ENCODE data around the gene ALKBH5.

ALKBH5 gene

DNA sequence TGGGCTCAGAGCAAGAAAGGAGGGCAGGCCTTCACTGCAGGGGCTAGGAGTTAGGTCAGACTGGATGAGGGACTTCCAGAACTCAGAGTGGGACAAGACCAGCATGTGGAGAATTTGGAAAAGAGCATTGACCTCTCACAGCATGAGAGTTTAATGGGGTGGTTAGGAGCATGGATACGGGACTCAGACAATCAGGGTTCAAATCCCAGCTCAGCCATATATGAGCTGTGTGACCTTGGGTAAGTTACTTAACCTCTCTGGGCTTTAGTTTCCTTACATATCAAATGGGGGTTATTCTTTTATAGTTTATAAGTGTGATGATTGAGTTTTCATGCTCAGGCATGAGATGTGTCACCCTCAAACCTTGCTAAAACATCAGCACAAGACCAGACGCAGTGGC is 37.4 kb upstream of the ALKBH5 start:
- DNase-seq (ENCODE audit: low read depth) = no peak
- TF ChIP-seq, protein P1, sequence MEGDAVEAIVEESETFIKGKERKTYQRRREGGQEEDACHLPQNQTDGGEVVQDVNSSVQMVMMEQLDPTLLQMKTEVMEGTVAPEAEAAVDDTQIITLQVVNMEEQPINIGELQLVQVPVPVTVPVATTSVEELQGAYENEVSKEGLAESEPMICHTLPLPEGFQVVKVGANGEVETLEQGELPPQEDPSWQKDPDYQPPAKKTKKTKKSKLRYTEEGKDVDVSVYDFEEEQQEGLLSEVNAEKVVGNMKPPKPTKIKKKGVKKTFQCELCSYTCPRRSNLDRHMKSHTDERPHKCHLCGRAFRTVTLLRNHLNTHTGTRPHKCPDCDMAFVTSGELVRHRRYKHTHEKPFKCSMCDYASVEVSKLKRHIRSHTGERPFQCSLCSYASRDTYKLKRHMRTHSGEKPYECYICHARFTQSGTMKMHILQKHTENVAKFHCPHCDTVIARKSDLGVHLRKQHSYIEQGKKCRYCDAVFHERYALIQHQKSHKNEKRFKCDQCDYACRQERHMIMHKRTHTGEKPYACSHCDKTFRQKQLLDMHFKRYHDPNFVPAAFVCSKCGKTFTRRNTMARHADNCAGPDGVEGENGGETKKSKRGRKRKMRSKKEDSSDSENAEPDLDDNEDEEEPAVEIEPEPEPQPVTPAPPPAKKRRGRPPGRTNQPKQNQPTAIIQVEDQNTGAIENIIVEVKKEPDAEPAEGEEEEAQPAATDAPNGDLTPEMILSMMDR (conservative IDR thresholded peaks at IDR 0.05; ENCODE audit: low read length) = no peak
- no peak overlapping the region for H3K4me3 ChIP-seq (ENCODE audit: low read length)

DNA sequence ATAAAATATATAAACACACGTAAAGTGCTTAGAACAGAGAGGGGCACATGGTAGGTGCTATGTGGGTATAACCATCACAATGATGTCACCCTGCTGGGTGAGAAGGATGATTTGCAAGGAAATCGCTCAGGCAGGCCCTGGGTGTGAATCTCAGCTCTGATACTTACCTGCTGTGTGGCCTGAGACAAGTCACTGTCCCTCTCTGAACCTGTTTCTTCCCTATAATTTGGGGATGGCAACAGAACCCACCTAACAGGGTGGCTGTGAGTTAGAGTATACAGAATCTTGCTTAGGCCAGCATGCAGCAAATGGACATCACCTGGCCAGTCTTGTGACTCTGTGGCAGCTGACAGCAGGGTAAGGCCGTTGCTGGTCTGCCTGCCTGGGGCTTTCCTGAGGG is 36.6 kb upstream of the ALKBH5 start:
- H3K4me3 ChIP-seq (ENCODE audit: low read length) = no peak overlapping the region
- TF ChIP-seq, protein P1 (conservative IDR thresholded peaks at IDR 0.05; ENCODE audit: low read length) = no peak
- DNase-seq (ENCODE audit: low read depth) = no peak

DNA sequence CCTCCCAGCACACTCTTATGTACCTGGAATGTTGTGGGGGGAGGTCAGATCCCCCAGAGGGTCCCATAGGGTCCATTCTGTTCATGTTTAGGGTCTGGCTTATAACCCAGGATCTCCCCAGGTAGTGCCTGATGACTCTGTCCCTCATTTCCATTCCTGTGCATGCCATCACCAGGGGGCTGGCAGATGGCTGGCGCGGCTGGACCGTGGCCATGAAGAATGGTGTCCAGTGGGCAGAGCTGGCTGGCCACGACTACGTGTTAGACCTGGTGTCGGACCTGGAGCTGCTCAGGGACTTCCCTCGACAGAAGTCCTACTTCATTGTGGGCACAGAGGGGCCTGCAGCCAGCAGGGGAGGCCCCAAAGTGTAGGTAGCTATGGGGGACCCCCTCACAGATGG is 35.0 kb upstream of the ALKBH5 start:
- DNase-seq (ENCODE audit: low read depth) = no peak
- TF ChIP-seq, protein P1 (conservative IDR thresholded peaks at IDR 0.05; ENCODE audit: low read length) = no peak
- no peak overlapping the region for H3K4me3 ChIP-seq (ENCODE audit: low read length)

DNA sequence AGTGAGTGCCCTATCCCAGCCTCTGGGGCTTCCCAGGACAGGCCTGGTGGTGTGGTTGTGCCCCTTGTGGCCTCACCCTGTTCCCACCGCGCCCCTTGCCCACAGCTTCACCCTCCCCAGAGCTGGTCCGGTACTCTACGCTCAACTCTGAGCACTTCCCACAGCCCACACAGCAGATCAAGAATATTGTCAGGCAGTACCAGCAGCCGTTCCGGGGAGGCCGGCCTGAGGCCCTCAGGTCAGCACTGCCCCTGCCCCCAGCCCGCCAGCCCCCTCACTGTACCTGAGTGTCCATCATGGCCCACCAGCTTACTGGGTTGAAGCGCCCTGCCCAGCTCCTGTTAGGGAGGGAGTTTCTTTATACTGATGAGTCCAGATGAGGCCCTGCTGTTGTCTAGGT is 32.3 kb upstream of the ALKBH5 start:
- TF ChIP-seq, protein P1 (conservative IDR thresholded peaks at IDR 0.05; ENCODE audit: low read length) = no peak
- DNase-seq (ENCODE audit: low read depth) = no peak

GRCh38 chr17:18155179-18155578 is 28.4 kb upstream of the ALKBH5 start:
- no peak overlapping the region for H3K4me3 ChIP-seq (ENCODE audit: low read length)
- TF ChIP-seq, protein P1 (conservative IDR thresholded peaks at IDR 0.05; ENCODE audit: low read length) = no peak
- DNase-seq (ENCODE audit: low read depth) = no peak

More for the DNA sequence above, 32.3 kb upstream of the ALKBH5 start:
- H3K4me3 ChIP-seq (ENCODE audit: low read length) = no peak overlapping the region

DNA sequence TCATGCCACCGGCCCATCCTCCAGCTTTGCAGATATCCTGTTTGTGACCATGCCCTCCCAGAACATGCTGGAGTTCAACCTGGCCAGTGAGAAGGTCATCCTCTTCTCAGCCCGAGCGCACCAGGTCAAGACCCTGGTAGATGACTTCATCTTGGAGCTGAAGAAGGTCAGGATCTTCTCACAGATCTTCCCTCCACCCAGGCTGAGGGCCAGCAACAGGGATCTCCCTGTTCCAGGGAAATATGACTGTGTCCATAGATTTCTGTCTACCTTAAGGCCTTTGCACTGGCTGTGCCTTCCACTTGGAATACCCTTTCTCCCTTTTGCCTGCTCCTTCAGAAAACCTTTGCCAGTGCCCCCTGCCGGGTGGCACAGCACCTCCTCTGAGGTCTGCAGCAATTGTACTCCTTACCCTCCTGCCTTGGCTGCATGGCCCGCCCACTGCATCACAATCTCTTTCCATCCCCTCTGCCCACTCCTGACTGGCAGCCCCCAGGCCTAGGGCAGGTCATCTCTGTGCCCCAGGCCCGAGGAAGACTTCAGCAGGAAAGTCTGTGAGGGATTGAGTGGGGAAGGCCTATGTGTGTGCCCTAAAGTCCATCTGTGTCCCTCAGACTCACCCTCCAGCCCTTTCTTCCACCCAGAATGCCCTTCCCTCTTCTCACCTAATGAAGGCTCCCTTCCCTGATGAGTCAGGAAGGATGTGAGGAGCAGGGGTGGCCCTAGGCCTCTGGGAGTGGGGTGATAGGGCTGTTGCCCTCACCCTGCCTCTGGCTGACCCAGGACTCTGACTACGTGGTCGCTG is 27.3 kb upstream of the ALKBH5 start:
- TF ChIP-seq, protein P1 (conservative IDR thresholded peaks at IDR 0.05; ENCODE audit: low read length) = no peak
- no peak for DNase-seq (ENCODE audit: low read depth)
- no peak overlapping the region for H3K4me3 ChIP-seq (ENCODE audit: low read length)

- DNase-seq (ENCODE audit: low read depth) = no peak
- H3K4me3 ChIP-seq (ENCODE audit: low read length) = no peak overlapping the region
- TF ChIP-seq, protein P1 (conservative IDR thresholded peaks at IDR 0.05; ENCODE audit: low read length) = no peak
Observed at GRCh38 chr17:18156976-18157280, 26.7 kb upstream of the ALKBH5 start.
